ENCODE measurements around the gene LBH.

The LBH gene

GRCh38 chr2:30209227-30209626 is 22.1 kb upstream of the LBH start:
- H3K9me3 ChIP-seq (replicated peaks in 1 of 11), result no peaks in the 10 kb centered on the region
- no peaks in the 10 kb centered on the region for H3K27me3 ChIP-seq
- peaks cover 0 to 13% (median 5%) of the 10 kb centered on the region in 10 experiments; a peak in 8 of 20 replicates for H3K4me1 ChIP-seq
- no peaks in the 10 kb centered on the region; a peak in 1 of 22 replicates for H4K20me1 ChIP-seq
- H3K9ac ChIP-seq, result no peak overlapping the region
- no peak overlapping the region for H3K4me3 ChIP-seq
- no peak overlapping the region for H3K27ac ChIP-seq
- no peak for TF ChIP-seq Cebpa-rat (IDR thresholded peaks at IDR 0.05)
- no peaks in the 10 kb centered on the region for H3K36me3 ChIP-seq
- H3K4me2 ChIP-seq, result no peak overlapping the region

GRCh38 chr2:30213326-30213725 is 18.0 kb upstream of the LBH start:
- Histone ChIP-seq H3K9ac (no peak overlapping the region), H3K9me3 (replicated peaks in 1 of 11) (no peaks in the 10 kb centered on the region), H3K4me3 (no peak overlapping the region), H3K27me3 (no peaks in the 10 kb centered on the region), H3K27ac (no peak overlapping the region), H3K36me3 (no peaks in the 10 kb centered on the region), H3K4me1 (peaks cover 10 to 16% (median 13%) of the 10 kb centered on the region in 10 experiments), H4K20me1 (no peaks in the 10 kb centered on the region; a peak in 1 of 22 replicates), H3K4me2 (no peak overlapping the region)
- no peak for TF ChIP-seq Cebpa-rat (IDR thresholded peaks at IDR 0.05)

- H4K20me1 ChIP-seq, result no peaks in the 10 kb centered on the region; a peak in 1 of 22 replicates
- TF ChIP-seq Cebpa-rat (IDR thresholded peaks at IDR 0.05), result no peak
- H3K27ac ChIP-seq, result no peak overlapping the region
- H3K9ac ChIP-seq, result no peak overlapping the region
- peaks cover 10 to 17% (median 14%) of the 10 kb centered on the region in 10 experiments for H3K4me1 ChIP-seq
- H3K4me3 ChIP-seq, result no peak overlapping the region
- H3K4me2 ChIP-seq, result no peak overlapping the region
- no peaks in the 10 kb centered on the region for H3K9me3 ChIP-seq (replicated peaks in 1 of 11)
- H3K27me3 ChIP-seq, result no peaks in the 10 kb centered on the region
- H3K36me3 ChIP-seq, result no peaks in the 10 kb centered on the region
Observed at GRCh38 chr2:30213907-30214463, 17.3 kb upstream of the LBH start.

GRCh38 chr2:30216157-30216556 is 15.2 kb upstream of the LBH start:
- H3K4me2 ChIP-seq, result no peak overlapping the region
- H3K9me3 ChIP-seq (replicated peaks in 1 of 11), result no peaks in the 10 kb centered on the region
- H3K4me3 ChIP-seq, result no peak overlapping the region
- H3K27ac ChIP-seq, result no peak overlapping the region
- H3K4me1 ChIP-seq, result peaks cover 10 to 18% (median 15%) of the 10 kb centered on the region in 10 experiments
- no peaks in the 10 kb centered on the region; a peak in 1 of 22 replicates for H4K20me1 ChIP-seq
- H3K9ac ChIP-seq, result no peak overlapping the region
- H3K36me3 ChIP-seq, result no peaks in the 10 kb centered on the region
- no peak for TF ChIP-seq Cebpa-rat (IDR thresholded peaks at IDR 0.05)
- no peaks in the 10 kb centered on the region for H3K27me3 ChIP-seq

GRCh38 chr2:30217644-30218337 is 13.5 kb upstream of the LBH start:
- H3K36me3 ChIP-seq, result no peaks in the 10 kb centered on the region
- H3K9ac ChIP-seq, result peak overlapping the region in 1 of 11 experiments; percentile 44; a peak in 1 of 22 replicates
- no peak for TF ChIP-seq Cebpa-rat (IDR thresholded peaks at IDR 0.05)
- H3K27ac ChIP-seq, result no peak overlapping the region
- peaks cover 12 to 24% (median 20%) of the 10 kb centered on the region in 10 experiments for H3K4me1 ChIP-seq
- no peaks in the 10 kb centered on the region for H3K9me3 ChIP-seq (replicated peaks in 1 of 11)
- no peaks in the 10 kb centered on the region; a peak in 1 of 22 replicates for H4K20me1 ChIP-seq
- no peaks in the 10 kb centered on the region for H3K27me3 ChIP-seq
- H3K4me3 ChIP-seq, result no peak overlapping the region
- peak overlapping the region; percentile 57 to 86 (median 66) for H3K4me2 ChIP-seq

GRCh38 chr2:30218338-30218713 is 13.0 kb upstream of the LBH start:
- H3K27me3 ChIP-seq, result no peaks in the 10 kb centered on the region
- no peak overlapping the region for H3K9ac ChIP-seq
- no peak for TF ChIP-seq Cebpa-rat (IDR thresholded peaks at IDR 0.05)
- H3K4me2 ChIP-seq, result peak overlapping the region; percentile 57 to 86 (median 66); a peak in 17 of 22 replicates
- no peaks in the 10 kb centered on the region for H3K9me3 ChIP-seq (replicated peaks in 1 of 11)
- H3K4me3 ChIP-seq, result no peak overlapping the region
- H3K27ac ChIP-seq, result no peak overlapping the region
- H3K4me1 ChIP-seq, result peaks cover 16 to 30% (median 26%) of the 10 kb centered on the region in 10 experiments
- no peaks in the 10 kb centered on the region for H3K36me3 ChIP-seq
- H4K20me1 ChIP-seq, result no peaks in the 10 kb centered on the region; a peak in 1 of 22 replicates

- Histone ChIP-seq H3K27ac (no peak overlapping the region), H3K9ac (no peak overlapping the region), H3K4me3 (no peak overlapping the region), H3K27me3 (no peaks in the 10 kb centered on the region), H3K36me3 (no peaks in the 10 kb centered on the region), H3K4me2 (no peak overlapping the region), H3K4me1 (peaks cover 20 to 35% (median 31%) of the 10 kb centered on the region in 10 experiments), H4K20me1 (no peaks in the 10 kb centered on the region), H3K9me3 (replicated peaks in 1 of 11) (no peaks in the 10 kb centered on the region)
- TF ChIP-seq Cebpa-rat (IDR thresholded peaks at IDR 0.05), result no peak
Observed at GRCh38 chr2:30218814-30219213, 12.5 kb upstream of the LBH start.

GRCh38 chr2:30219886-30220875 is 11.2 kb upstream of the LBH start:
- H3K27ac ChIP-seq, result no peak overlapping the region
- no peaks in the 10 kb centered on the region for H3K9me3 ChIP-seq (replicated peaks in 1 of 11)
- H4K20me1 ChIP-seq, result no peaks in the 10 kb centered on the region
- no peaks in the 10 kb centered on the region for H3K36me3 ChIP-seq
- peak overlapping the region in 3 of 11 experiments; percentile 2 to 22 (median 4); a peak in 2 of 22 replicates for H3K4me2 ChIP-seq
- TF ChIP-seq Cebpa-rat (IDR thresholded peaks at IDR 0.05), result no peak
- peaks cover 34 to 48% (median 44%) of the 10 kb centered on the region in 10 experiments for H3K4me1 ChIP-seq
- no peak overlapping the region for H3K4me3 ChIP-seq
- H3K9ac ChIP-seq, result no peak overlapping the region
- no peaks in the 10 kb centered on the region for H3K27me3 ChIP-seq

- H3K9ac ChIP-seq, result no peak overlapping the region
- peaks cover 47 to 60% (median 56%) of the 10 kb centered on the region in 10 experiments for H3K4me1 ChIP-seq
- H3K36me3 ChIP-seq, result no peaks in the 10 kb centered on the region
- no peak overlapping the region for H3K27ac ChIP-seq
- H3K4me2 ChIP-seq, result no peak overlapping the region
- H3K4me3 ChIP-seq, result no peak overlapping the region
- H3K9me3 ChIP-seq (replicated peaks in 1 of 11), result no peaks in the 10 kb centered on the region
- H3K27me3 ChIP-seq, result no peaks in the 10 kb centered on the region
- no peaks in the 10 kb centered on the region for H4K20me1 ChIP-seq
- no peak for TF ChIP-seq Cebpa-rat (IDR thresholded peaks at IDR 0.05)
Observed at GRCh38 chr2:30221531-30221930, 9.8 kb upstream of the LBH start.
